ELF-1 (cell line): ENCODE measurements around the gene LANCL2.
"Not testable (repeated sequence)": the region's sequence is repeated elsewhere in the genome, so short reads cannot be mapped to it uniquely, and the experiment has no call there.

Source experiments
- DNase-seq: peaks from one replicate; pipeline ENCODE4 v3.0.0-alpha.2; 2016; ENCODE audit warnings: low read depth, low spot score

Gene LANCL2

GRCh38 chr7:55365205-55365674 lies at the start of gene LANCL2:
Gene LANCL2 (plus strand): TSS chr7:55365337. CDS start chr7:55366026, 689 bp downstream.
- no peak for DNase-seq

GRCh38 chr7:55325371-55325792 lies 39.8 kb upstream of the LANCL2 start:
- no peak for DNase-seq

- DNase-seq, result no peak
Measured at GRCh38 chr7:55326081-55326835, 38.9 kb upstream of the LANCL2 start.

- DNase-seq, result no peak
Measured at GRCh38 chr7:55326945-55327626, 38.1 kb upstream of the LANCL2 start.

- DNase-seq, result no peak
Measured at GRCh38 chr7:55335151-55335550, 30.0 kb upstream of the LANCL2 start.

GRCh38 chr7:55335786-55336185 lies 29.4 kb upstream of the LANCL2 start:
- no peak for DNase-seq

GRCh38 chr7:55336540-55336939 lies 28.6 kb upstream of the LANCL2 start:
- DNase-seq, result no peak

GRCh38 chr7:55339033-55340000 lies 25.8 kb upstream of the LANCL2 start:
- no peak for DNase-seq

- DNase-seq, result no peak
Measured at GRCh38 chr7:55342216-55342871, 22.8 kb upstream of the LANCL2 start.

GRCh38 chr7:55343002-55343781 lies 21.9 kb upstream of the LANCL2 start:
- DNase-seq, result no peak

- peak; percentile 9 for DNase-seq
Measured at GRCh38 chr7:55343860-55344606, 21.1 kb upstream of the LANCL2 start.

- DNase-seq, result peak; percentile 59
Measured at GRCh38 chr7:55344840-55345239, 20.3 kb upstream of the LANCL2 start.

- DNase-seq, result peak; percentile 40
Measured at GRCh38 chr7:55345292-55345691, 19.8 kb upstream of the LANCL2 start.

GRCh38 chr7:55348502-55348901 lies 16.6 kb upstream of the LANCL2 start:
- no peak for DNase-seq

GRCh38 chr7:55349121-55349520 lies 16.0 kb upstream of the LANCL2 start:
- DNase-seq, result no peak

GRCh38 chr7:55350281-55350680 lies 14.9 kb upstream of the LANCL2 start:
- DNase-seq, result no peak

GRCh38 chr7:55351263-55351662 lies 13.9 kb upstream of the LANCL2 start:
- no peak for DNase-seq

GRCh38 chr7:55352947-55353273 lies 12.2 kb upstream of the LANCL2 start:
- DNase-seq, result not testable (repeated sequence)

- no peak for DNase-seq
Measured at GRCh38 chr7:55360486-55360885, 4.7 kb upstream of the LANCL2 start.

- no peak for DNase-seq
Measured at GRCh38 chr7:55361560-55361959, 3.6 kb upstream of the LANCL2 start.
